Measurements from ENCODE around the gene NAP1L4. TPM values are rescaled to one million over a fixed set of nuclear protein-coding genes. Genes with fewer than 3 reads are reported as not detected.

The NAP1L4 gene
- total RNA-seq, 1 donor from 2014 or later = 117 TPM

DNA sequence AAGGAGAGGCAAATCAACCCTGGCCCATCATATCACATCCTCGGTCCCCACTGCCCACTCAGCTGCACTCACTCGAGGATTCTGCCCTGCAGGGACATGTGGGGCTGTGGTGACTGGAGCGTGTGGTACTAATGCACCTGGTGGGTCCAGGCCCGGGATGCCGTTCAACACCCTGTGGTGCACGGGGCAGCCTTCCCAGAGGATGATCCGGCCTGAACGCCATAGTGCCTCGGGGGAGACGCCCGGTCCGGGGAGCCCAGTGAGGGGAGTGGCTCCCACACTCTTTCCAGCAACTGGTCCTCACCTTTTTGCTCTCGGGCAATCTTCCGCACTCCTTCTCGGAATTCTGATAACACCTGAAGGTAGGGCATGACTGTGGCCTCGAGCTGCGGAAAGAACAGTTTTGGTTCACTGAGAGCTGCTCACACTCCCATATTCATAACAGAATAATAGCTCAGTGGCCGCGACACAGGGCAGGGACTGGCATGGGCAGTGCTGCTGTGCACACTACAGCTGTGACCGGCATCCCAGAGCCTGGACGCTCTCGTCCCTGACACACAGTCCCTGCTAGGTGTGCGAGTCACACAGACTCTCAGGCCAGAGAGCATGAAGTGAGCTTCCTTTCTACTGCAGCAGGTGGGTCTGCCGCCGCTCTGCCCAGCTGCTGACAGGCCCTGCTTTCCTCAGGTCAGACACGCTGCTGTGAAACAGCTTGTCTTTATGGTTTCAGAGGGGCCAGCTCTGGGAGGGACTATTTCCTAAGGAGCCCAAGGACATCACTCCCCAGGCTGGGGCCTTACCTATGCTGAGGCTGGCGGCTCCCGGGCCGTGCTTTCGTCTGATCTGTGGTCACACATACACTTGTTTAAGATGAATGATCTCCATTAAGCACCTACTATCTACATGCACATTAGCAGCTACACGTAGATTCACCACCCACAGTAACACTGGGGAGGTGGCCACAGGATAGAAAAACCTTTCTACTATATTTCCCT lies 20.1 kb upstream of the NAP1L4 start:
- DNase-seq (ENCODE audit: low read depth) = no peak

DNA sequence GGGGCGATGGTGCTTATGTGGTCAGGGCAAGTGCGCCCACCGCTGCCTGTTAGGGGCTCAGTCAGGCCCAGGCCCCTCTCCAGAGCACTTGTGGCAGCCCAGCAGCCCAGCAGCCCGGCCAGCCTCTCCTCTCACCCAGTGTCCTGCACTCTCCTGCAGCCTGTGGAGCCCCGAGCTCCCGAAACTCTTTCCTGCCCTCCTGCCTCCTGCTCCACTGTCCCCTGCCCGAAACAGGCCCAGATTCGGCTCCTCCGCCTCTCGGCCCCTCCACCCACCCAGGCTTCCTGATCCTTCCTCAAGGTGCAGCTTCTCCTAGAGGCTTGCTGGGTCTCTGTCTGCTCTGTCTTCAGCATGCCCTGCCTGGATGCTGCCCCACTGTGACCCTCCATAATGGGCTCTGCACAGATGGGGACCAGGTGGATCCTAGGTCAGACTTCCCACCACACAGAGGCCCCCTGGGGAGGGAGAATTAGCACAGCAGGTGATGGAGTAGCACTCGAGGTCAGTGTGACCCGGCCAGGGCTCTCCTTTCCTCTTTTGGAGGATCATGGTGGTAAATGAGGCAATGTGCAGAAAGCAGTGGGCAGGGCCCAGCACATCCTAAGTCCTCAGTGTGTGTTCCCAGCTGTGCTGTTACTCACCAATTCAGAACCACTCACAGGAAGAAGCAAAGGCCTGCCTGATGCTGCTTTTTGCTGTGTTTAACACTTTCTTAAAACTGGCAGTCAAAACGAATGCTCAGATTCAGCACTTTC lies 18.6 kb upstream of the NAP1L4 start:
- DNase-seq (ENCODE audit: low read depth) = no peak

DNA sequence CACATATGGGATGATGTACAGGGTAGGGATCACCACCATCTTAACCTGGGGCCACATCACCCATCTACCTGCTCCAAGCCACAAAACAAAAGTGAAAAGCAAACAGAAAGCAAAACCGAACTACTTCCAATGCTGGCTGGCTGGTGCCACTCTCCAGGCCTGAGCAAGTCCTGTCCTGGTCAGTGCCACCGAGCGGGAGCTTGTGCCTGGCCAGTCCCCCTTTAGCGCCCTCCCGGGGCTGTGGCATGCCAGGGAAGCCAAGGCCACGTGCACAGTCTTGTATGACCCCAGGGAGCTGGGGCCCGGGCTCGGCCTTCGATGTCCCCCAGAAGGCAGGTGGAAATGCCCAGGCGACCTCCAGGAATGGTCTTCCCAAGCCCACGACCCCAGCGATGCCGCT lies 17.9 kb upstream of the NAP1L4 start:
- no peak for DNase-seq (ENCODE audit: low read depth)

DNA sequence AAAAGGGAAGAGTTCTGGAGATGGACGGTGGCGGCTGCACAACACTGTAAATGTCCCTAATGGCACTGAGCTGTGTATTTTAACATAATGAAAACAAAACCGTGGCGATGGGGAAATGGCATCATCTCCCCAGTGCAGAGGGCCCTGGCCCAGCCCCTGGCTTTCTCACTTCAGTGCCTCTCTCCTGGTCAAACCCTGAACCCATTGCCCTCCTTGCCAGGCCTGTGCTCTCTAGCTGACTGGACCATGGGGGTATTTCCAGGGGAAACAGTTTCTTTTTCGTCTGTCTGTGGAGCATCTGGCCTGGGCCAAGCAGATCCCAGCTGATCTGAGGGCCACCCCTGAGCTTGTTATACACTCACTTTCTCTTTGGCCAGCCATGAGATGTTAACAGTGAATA lies 17.4 kb upstream of the NAP1L4 start:
- DNase-seq (ENCODE audit: low read depth) = no peak

DNA sequence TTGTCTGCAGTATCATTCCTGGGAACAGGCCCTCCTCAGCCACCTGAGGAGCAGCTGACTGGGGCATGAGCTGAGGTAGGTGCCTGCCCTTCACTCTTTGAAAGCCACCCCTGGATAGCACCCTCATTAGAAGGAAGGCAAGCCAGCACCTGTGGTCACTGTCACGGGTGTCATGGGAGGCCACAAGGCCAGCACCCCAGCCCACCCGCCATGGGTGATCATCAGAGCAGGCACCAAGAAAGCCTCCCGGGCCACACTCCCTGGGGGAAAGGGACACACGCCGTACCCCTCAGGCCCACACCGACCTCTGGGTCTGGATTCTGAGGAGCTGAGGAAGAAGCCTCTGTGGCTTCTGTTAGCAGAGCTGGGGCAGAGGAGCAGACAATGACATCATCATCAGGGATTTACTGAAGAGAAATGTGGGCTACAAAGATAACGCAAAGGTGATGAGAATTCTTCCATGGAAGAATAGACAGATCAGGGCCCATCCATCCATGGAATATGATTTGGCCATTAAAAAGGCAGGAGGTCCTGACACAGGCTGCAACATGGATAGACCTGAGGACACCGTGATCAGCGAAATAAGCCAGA lies 16.7 kb upstream of the NAP1L4 start:
- no peak for DNase-seq (ENCODE audit: low read depth)

DNA sequence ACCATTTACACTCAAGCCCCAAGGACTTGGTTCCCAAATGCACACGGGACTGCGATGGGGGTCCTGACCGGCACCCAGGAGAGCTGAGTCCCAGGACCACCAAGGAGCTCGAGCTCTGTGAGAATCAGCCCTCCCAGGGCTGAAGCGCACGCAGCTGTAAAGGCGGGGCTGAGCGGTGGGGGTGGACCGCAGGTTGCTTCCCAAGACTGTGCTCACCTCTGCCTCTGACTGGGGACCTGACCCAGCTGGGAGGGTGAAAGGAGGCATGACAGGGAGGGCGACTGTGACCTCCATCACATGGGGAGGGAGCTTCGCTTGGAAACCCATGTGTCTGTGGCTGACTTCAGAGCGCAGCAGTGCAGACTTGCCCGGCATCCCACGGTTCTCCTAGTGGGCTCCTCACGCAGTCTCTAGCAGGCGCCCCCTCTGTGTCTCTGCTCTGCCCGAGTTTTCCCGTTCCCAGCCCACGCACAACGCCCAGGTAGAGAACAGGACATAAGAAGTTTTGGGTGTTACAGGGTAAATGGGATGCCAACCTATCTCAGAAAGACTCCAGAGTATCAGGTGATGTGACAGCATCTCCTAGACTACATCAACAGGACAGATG lies 15.4 kb upstream of the NAP1L4 start:
- DNase-seq (ENCODE audit: low read depth) = no peak

DNA sequence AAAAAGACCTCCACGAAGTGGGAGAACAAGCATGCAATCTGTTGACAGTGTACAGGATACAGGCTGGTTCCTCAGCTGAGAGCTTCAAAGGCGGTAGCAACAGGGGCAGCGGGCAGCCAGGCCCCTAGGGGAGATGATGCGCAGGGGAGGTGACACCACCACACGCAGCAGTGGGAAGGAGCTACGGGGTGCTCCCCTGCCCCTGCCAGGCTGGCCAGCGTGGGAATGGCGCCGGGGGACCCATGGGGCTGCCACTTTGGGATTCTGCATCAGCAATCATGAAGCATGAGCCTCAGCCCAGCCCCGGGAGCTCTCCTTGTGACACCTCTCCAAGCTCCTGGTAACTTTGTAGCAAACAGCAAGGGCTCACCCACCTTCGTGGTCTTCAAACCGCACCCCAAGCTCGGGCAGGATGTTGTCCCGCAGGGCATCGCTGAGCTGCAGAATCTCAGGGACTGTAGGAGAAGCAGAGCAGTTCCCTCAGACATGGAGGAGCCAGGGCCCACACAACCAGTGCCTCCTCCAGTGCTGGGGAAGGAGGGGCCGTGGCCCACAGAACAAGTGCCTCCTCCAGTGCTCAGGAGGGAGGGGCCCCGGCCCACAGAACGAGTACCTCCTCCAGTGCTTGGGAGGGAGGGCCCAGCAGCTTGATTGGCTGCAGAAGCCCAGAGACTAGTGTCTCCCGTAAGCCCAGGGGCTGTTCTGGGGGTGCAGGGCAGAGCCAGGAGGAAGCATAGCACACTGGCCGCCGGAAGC lies 14.6 kb upstream of the NAP1L4 start:
- DNase-seq (ENCODE audit: low read depth) = no peak

DNA sequence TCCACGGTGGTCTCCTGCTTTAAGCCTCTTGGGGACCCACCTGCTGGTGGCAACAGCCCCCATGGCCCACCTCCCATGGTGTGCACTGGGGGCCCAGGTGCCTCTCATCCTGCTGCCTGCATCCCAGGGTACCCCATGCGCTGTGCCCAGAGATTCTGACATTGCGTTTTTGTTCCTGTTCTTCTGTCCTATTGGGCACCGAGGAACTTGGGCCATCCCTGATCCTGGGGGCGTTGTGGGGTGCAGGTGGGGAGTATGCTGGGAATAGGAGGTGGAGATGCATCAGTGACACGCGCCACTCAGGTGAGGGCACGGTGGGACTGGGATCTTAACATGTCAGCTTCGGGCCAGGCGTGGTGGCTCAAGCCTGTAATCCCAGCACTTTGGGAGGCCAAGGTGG lies 12.4 kb upstream of the NAP1L4 start:
- DNase-seq (ENCODE audit: low read depth) = no peak

DNA sequence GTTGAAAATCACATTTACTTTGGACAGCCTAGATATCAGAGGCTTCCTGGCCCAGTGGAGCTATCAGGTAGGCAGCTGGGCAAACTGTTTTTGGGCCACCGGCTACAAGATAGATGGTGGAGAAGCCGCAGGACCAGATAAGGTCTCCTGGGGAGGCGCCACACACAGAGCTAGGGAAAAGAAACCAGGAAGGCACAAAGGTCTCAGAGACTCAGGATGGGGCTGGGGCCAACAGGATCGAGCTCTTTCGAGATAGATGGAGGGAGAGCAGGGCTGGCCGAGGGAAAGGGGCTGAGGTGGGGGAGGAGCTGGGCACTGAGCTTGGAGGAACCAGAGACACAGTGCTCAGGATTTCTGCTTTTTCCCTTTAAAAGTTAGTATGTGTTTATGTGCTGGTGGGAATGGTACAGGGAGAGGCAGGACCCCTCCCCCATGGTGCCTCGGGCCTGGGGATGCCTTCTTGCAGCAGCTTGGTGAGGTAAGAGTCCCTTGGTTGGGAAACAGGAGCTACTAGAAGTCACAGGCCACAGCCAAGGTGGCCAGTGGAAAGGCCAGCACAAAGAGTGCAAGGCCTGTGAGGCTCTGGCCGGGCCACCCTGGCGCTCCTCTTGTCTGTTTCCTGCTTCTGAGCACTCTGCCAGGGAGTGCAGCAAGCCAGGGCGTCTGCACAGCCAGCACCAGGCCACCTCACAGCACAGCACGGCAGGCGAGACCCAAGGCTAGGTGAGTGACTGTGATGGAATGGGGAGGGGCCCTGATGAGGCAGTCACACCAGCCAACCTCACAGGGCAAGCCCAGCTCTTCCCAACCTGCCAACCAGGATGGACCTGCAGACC lies 11.5 kb upstream of the NAP1L4 start:
- no peak for DNase-seq (ENCODE audit: low read depth)

DNA sequence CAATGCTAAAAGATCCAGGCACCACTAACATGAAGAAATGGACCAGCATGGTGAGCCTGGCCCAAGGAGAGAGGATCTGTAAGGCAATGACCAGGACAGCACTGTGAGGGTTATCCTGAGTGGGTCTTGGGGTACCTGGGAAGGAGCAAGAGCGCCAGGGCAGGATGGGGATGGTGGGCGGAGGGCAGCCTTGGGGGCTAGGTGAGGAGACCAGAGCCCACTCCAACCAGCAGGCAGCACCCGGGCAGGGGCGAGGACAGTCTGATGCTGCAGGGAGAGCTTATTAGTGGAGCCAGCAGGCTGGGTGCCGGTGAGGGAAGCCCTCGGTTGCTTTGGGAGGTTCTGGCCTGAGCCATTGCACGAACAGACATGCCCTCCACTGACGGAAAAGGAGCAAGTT lies 10.7 kb upstream of the NAP1L4 start:
- DNase-seq (ENCODE audit: low read depth) = no peak

DNA sequence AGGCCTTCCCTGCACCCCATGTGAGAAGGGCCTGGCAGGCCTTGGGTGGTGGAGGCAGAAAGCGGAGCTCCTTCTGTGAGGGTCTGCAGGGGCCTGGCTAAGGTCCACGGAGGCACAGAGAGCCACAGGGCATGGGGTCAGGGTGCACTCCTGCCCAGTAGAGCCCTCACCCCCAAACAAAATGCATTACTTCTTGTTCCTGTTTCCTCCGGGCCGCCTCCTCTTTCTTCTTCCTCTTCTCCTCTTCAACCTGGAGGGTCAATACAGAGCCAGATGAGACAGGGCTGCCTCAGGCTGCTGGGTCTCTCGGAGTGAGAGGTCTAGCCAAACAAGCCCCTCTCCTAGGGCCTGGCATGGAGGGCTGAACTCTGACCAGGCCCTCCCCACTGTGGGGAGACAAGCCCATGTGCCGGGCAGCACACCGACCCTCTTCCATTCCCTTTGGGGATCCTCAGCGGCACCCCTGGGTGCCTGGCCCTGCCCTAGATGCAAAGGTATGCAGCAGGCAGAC lies 10.3 kb upstream of the NAP1L4 start:
- no peak for DNase-seq (ENCODE audit: low read depth)

DNA sequence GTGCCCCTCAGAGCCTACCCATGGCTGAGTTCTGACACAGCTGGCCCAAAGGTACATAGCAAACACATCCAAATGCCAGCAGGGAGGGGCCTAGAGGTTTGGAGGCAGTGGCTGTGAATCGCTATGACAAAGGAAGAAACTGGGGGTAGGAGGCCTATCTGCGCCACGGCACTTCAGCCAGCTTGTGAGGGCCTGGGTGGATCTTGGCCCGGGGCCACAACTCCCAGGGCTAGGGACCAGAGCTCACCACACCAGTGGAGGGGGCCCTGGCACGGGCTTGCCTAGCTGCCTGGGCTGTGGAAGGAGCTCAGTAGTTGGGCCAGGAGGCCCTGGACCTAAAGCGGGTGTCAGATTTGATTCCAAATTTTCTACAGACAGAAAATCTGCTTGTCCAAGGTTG lies 9.4 kb upstream of the NAP1L4 start:
- DNase-seq (ENCODE audit: low read depth) = no peak

DNA sequence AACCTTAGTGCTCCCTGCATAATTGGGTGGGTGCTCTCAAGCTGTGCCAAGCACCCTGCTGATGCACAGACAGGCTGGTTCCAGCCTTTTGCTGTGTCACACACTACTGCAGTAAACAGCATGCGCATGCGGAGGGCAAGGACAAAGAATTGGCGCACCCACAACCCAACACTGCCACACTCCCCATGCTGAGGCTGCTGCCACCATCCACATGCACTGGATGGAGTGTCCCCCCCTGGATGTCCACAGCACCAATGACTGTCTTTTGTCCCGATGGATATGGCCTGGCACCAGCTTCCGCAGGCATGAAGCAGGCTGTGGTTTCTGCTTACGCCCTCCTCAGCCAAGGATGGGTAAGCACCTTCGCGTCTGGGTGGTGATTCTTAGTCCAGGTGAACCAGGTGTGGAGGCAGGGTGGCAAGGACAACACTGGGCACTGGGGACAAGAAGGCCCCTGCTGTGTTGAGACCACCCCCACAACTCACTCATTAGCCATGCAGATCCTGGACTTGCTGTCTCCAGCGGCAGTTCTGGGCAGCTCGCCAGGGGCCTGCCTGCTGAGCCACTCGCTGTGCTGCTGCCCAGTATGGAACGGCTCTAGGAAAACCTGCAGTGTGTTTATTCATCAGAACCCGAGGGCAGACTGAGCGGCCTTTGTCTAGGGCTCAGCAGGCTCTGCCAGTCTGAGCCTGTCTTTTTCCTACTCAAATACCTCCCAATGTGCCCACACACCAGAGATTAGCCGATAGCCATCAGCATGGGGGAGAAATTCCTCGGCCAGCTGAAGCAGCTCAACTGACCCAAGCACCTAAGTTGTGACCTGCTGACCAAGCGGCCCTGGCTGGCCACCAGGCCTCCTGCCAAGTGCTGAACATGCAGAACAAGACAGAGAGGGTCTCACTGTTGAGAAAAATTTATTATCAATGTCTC lies 8.2 kb upstream of the NAP1L4 start:
- peak; percentile 24 for DNase-seq (ENCODE audit: low read depth)

DNA sequence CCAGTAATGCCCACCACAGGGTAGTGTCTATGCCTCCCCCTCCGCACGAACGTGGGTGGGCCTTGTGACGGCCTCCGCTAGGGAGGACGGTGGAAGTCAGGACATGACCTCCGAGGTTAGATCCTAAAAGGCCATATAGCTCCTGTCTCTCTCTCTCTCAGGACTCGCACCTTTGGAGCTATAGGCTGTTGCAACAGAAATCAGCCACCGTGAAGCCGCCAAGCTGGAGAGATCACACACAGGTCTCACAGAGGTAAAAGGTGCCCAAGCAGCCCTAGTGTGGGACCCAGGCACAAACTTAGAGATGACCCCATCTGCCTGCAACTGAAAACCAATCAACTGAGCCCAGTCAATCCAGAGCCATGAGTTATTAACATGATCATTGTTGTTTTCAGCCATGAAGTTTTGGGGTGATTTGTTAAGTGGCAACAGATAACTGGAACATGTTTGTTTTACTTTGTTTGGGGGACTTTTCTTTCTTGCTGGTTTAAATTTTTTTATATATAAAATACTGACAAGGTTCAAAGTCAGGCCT lies 7.4 kb upstream of the NAP1L4 start:
- DNase-seq (ENCODE audit: low read depth) = no peak

DNA sequence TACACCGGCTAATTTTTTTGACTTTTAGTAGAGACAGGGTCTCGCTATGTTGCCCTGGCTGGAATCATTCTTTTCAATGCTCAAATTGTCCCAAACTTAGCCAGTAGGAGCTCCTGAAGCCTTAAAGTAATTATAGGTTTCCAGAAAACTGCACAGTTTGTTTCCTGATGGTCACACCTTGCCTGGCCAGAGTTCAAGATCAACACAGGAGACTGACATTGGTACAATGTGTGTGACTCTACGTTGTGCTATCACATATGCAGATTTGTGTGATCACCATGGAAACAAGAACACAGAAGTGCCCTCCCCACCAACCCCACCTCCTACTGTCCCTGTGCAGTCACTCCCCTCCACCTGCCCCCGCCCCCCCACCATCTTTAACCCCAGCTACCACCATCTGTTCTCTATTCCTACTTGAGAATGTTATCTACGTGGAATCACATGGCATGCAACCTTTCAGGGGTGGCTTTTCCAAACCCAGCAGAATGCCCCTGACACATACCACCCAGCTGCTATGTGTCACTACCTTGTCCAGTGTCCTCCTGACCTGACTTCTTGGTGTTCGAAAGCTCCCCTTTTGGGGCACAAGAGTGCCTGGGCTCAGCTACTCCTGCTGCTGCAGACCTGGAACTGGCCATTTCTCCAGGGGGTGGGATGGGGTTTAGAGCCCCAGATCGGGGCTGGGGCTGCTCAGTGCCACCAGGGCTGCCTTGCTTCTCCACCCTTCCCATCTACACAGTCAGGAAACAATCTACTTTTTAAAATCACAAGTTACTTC lies 6.1 kb upstream of the NAP1L4 start:
- no peak for DNase-seq (ENCODE audit: low read depth)

DNA sequence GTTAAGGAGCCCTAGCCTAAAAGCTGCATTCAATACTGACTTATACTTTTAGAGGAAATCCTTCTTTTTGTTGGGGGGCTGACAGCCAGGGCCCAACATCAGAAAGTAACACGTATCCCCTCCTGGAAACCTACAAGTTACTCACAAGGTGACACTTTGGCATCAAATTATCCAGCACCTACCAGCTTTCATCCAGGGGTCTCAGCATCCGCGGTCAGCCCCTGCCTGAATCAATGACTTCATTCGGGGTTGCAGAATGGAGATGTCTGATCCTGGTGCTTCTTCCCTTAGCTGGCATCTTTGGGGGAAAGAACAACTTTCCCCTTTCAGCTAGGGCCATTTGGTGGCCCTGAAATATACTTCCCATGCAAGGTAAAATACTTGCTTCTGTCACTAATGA lies 5.3 kb upstream of the NAP1L4 start:
- no peak for DNase-seq (ENCODE audit: low read depth)

DNA sequence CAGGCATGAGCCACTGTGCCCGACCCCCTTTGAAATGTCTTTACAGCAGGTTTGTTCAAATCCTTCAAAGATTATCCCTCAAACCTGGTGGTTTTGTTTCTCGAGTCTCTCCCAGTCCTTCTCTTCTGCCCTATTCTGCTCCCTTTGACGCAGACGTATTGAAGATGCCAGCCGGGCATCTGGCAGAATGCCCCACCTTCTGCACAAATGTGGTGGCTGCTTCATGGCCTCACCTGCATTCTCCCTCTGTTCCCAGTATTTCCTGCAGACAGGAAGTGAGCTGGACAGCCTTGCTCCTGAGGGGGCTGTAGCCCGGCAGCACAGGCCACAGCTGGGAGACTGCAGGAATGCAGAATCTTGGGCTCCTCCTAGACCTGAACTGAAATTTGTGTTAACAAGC lies 4.8 kb upstream of the NAP1L4 start:
- no peak for DNase-seq (ENCODE audit: low read depth)

Measured in myocyte (in vitro differentiated cells).